ENCODE measurements around the gene CES4A.
A peak's percentile ranks its signal among the peaks of the same experiment; 100 is the strongest.
"Not testable (repeated sequence)": the region's sequence is repeated elsewhere in the genome, so short reads cannot be mapped to it uniquely, and the experiment has no call there.

CES4A gene

DNA sequence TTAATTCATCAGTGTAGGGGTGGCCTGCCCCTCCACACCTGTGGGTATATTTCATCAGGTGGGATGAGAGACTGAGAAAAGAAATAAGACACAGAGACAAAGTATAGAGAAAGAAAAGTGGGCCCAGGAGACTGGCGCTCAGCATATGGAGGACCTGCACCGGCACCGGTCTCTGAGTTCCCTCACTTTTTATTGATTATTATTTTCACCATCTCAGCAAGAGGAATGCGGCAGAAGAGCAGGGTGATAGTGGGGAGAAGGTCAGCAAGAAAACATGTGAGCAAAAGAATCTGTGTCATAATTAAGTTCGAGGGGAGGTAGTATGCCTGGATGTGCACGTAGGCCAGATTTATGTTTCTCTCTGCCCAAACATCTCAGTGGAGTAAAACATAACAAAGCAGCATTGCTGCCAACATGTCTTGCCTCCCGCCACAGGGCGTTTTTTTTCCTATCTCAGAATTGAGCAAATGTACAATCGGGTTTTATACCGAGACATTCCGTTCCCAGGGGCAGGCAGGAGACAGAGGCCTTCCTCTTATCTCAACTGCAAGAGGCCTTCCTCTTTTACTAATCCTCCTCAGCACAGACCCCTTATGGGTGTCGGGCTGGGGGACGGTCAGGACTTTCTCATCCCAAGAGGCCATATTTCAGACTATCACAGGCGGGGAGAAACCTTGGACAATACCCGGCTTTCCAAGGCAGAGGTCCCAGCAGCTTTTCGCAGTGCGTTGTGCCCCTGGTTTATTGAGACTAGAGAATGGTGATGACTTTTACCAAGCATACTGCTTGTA, 32.8 kb upstream of the CES4A start:
- FAIRE-seq; DNase-seq (ENCODE audit: low spot score): not testable (repeated sequence)

DNA sequence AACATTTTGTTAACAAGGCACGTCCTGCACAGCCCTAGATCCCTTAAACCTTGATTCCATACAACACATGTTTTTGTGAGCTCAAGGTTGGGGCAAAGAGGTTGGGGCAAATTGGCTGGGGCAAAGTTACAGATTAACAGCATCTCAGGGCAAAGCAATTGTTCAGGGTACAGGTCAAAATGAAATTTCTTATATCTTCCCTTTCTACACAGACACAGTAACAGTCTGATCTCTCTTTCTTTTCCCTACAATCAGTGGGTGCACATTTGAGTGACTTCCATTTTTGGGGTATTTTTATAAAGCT, 32.3 kb upstream of the CES4A start:
- DNase-seq (ENCODE audit: low spot score); FAIRE-seq: not testable (repeated sequence)

DNA sequence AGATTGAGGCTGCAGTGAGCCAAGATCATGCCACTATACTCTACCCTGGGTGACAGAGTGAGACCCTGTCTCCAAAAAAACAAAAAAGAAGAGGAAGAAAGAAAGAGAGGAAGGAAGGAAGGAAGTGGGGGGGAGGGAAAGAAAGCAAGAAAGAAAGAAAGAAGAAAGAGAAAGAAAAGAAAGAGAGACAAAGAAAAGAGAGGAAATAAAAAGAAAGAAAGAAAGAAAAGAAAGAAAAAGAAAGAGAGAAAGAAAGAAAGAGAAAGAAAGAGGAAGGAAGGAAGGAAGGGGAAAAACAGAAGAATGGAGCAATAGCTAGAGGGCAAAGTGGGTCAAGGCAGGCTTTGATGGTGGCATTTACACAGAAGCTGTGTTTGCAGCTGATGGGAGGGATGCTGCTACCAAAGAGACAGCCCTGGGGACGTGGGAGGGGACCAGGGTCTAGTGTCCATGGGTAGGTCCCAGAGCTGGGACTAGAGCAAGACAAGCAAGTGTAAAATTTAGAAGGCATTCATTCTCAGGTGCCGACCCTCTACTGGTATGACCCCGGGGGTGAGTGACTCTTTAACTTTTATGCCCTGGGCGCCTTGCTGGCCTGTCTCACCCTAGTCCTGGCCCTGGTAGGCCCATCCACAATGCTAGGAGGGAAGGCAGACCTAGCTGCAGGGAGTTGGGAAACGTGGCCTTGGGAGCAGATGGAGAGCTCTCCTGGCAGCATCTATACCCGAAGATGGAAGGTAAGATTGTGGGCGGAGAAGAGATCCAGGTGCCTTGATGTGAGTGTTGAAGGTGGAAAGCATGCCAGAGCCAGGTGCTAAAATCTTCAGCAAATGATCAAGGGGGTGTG, 29.3 kb upstream of the CES4A start:
- DNase-seq (ENCODE audit: low spot score) (no peak), FAIRE-seq (no peak)

DNA sequence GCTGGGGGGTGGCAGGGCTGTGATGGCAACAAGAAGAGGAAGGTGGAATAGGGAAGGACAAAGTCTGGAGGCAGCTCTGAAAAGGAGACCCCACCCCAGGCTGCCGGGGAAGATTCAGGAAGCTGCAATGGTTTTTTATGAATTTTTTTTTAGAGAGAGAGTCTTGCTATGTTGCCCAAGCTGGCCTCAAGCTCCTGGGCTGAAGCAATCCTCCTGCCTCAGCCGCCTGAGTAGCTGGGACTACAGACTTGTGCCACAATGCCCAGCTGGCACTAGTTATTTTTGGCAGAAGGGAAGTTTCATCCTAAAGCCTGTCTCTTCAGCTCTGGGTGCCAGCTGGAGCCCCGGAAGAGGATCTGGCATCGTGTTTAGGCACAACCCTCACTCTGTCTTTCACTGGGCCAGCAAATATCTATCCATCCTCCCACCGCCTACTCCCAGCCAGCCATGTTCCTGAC, 28.7 kb upstream of the CES4A start:
- DNase-seq (ENCODE audit: low spot score): no peak
- FAIRE-seq: no peak

DNA sequence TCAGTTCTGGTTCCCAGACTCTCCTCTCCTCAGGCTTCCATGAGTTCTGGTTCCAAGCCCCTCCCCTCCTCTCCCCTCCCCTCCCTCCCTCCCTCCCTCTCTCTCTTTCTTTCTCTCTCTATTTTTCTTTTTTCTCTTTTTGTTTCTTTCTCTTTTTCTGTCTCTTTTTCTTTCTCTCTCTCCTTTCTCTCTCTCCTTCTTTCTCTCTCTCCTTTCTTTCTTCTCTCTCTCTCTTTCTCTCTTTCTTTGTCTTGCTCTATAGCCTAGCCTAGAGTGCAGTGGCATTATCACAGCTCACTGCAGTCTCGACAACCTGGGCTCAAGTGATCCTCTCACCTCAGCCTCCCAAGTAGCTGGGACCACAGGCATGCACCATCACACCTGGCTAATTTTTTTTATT, 28.1 kb upstream of the CES4A start:
- no peak for DNase-seq (ENCODE audit: low spot score)
- no peak for FAIRE-seq

DNA sequence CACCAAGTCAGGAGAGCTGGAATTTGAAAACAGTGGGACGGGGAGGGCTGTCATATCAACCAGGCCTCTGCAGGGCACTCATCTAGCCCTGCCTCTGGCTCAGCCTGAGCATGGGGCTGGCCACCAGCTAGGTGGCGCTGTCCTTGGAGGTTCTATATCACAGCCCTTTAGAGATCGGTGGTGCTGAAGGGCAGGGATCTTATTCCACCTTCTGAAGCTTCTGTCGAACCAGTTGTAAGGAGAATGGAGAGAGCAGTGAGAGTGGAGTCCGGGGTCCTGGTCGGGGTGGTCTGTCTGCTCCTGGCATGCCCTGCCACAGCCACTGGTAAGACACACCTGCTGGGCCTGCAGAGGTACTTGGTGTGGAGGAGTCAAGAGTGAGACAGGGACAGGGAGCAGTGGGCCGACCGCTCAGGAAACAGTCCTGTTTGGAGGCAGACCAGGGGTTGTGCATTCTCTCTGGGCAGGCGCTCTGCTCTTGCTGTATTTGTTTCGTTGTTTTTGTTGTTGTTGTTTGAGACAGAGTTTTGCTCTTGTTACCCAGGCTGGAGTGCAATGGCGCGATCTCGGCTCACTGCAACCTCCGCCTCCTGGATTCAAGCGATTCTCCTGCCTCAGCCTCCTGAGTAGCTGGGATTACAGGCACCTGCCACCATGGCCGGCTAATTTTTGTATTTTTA, 27.2 kb upstream of the CES4A start, which contains the start of gene CES3:
CES3 (plus strand) TSS at position 202 of the 680 bp plus-strand sequence; CDS start at position 244, 42 bp downstream.
- DNase-seq (ENCODE audit: low spot score) (peak; percentile 50), FAIRE-seq (no peak)

DNA sequence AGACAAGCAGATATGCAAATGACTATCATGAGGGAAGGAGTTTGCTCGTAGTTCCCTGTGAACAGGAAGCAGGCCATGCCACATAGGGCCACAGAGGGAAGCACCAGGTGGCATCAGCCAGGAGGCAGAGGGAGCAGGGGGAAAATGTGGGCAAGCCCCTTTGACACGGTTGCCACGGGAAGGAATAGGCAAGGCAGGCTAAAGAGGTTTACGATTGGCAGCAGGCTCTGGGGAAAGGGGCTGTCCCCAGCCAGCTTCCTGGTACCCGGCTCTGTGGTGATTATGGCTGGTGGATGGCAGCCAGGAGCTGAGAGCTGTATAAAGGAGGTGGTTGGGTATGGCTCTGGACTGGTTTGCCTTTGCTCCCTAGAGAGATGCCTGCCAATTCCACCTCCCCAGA, 26.5 kb upstream of the CES4A start:
- FAIRE-seq (no peak), DNase-seq (ENCODE audit: low spot score) (no peak)

DNA sequence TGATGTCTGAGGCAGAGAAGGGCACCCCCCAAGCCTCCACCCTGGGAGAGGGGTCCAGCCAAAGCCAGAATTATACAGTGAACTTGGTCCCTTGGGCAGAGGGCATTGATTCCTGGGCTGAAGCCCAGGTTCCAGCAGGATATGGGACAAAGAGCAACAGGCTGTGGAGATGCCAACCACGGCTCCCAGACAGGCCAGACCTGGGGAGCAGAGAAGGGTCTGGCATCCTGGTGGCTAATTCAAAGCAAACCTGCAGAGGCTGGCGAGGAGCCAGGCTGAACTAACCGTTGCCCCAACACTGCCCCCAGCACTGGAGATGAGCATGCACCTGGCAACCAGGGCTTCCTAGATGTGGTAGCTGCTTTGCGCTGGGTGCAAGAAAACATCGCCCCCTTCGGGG, 24.3 kb upstream of the CES4A start:
- no peak for DNase-seq (ENCODE audit: low spot score)
- no peak for FAIRE-seq

DNA sequence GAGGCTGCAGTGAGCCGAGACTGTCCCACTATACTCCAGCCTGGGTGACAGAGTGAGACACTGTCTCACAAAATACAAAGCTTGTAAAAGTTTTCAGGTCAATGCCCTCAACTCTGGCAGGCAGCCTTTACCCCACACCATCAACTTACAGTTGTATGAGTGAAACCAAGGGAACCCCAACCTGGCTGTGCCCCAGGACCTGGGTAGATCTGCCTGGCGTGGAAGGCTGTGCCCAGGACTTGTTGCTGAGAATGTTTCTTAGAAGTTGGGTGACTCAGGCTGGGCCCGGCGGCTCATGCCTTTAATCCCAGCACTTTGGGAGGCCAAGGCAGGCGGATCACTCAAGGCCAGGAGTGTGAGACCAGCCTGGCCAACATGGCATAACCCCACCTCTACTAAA, 19.5 kb upstream of the CES4A start:
- DNase-seq (ENCODE audit: low spot score) (no peak), FAIRE-seq (no peak)

DNA sequence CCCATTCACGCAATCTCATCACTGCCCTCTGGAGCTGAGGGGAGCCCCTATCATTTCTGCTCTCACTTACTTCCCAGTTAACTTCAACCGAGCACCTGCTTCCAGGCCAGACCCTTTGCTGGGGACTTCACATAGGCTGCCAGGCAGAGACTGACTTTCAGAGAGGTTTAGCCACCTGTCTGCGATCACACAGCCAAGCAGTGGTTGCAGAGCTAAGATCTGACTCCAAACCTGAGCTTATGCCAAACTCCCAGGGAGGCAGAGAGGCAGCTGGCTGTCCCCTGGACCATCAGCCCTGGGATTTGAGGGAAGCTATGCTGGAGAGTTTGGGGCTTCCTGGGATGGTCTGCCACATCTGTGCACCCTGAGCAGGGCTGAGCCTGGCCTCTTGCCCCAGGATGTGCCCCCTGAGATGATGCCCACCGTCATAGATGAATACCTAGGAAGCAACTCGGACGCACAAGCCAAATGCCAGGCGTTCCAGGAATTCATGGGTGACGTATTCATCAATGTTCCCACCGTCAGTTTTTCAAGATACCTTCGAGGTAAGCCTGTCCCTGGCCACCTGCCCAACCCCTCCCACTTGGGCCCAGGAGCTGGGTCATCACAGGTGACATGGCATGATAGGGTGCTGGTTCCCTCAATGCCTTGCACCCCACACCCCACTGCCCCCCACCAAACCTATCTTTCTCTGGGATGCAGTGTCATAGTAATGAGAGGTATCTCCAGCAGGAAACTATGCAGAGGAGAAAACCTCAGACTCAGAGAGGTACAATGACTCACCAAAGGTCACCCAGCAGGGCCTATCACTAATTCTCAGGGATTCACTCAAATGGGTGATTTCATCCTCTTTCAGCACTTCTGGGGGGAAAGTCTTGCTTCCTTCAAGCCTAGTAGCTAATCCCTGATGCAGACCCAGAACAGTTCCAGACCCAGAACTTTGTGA, 17.3 kb upstream of the CES4A start:
- FAIRE-seq (peak; percentile 86), DNase-seq (ENCODE audit: low spot score) (peak; percentile 85)

DNA sequence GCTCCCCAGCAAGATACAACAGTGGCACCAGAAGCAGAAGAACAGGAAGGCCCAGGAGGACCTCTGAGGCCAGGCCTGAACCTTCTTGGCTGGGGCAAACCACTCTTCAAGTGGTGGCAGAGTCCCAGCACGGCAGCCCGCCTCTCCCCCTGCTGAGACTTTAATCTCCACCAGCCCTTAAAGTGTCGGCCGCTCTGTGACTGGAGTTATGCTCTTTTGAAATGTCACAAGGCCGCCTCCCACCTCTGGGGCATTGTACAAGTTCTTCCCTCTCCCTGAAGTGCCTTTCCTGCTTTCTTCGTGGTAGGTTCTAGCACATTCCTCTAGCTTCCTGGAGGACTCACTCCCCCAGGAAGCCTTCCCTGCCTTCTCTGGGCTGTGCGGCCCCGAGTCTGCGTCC, 15.4 kb upstream of the CES4A start:
- no peak for FAIRE-seq

DNA sequence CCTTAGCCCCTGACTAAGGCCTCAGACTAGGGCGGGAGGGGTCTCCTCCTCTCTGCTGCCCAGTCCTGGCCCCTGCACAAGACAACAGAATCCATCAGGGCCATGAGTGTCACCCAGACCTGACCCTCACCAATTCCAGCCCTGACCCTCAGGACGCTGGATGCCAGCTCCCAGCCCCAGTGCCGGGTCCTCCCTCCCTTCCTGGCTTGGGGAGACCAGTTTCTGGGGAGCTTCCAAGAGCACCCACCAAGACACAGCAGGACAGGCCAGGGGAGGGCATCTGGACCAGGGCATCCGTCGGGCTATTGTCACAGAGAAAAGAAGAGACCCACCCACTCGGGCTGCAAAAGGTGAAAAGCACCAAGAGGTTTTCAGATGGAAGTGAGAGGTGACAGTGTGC, 14.7 kb upstream of the CES4A start:
- no peak for FAIRE-seq
- no peak for DNase-seq (ENCODE audit: low spot score)

More for the DNA sequence above, 15.4 kb upstream of the CES4A start:
- no peak for DNase-seq (ENCODE audit: low spot score)

DNA sequence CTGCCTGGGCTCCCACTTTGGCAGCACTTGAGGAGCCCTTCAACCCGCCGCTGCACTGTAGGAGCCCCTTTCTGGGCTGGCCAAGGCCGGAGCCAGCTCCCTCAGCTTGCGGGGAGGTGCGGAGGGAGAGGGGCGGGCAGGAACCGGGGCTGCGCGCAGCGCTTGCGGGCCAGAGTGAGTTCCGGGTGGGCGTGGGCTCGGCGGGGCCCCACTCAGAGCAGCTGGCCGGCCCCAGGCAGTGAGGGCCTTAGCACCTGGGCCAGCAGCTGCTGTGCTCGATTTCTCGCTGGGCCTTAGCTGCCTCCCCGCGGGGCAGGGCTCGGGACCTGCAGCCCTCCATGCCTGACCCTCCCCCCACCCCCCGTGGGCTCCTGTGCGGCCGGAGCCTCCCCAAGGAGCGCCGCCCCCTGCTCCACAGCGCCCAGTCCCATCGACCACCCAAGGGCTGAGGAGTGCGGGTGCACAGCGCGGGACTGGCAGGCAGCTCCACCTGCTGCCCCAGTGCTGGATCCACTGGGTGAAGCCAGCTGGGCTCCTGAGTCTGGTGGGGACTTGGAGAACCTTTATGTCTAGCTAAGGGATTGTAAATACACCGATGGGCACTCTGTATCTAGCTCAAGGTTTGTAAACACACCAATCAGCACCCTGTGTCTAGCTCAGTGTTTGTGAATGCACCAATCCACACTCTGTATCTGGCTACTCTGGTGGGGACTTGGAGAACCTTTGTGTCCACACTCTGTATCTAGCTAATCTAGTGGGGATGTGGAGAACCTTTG, 14.0 kb upstream of the CES4A start:
- DNase-seq (ENCODE audit: low spot score); FAIRE-seq: not testable (repeated sequence)

DNA sequence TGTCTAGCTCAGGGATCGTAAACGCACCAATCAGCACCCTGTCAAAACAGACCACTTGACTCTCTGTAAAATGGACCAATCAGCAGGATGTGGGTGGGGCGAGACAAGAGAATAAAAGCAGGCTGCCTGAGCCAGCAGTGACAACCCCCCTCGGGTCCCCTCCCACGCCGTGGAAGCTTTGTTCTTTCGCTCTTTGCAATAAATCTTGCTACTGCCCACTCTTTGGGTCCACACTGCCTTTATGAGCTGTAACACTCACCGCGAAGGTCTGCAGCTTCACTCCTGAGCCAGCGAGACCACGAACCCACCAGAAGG, 13.5 kb upstream of the CES4A start:
- FAIRE-seq; DNase-seq (ENCODE audit: low spot score): not testable (repeated sequence)

DNA sequence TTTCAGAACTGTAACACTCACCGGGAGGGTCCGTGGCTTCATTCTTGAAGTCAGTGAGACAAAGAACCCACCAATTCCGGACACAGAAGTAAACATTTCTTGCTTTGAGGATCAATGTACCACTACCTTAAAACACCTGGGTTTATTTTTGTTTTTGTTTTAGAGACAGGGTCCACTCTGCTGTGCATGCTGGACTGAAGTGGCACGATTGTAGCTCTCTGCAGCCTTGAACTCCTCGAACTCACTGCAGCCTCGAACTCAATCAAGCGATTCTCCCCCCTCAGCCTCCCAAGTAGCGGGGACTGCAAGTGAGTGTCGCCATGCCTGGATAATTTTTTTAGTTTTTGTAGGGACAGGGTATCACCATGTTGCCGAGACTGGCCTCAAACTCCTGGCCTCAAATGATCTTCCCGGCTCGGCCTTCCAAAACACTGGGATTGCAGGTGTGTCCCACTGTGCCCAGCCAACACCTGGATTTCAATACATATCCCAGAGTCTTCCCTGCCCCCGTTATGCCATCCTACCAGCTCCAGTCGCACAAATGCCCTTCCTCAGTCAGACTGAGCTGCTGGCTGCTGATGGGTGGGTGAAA, 13.0 kb upstream of the CES4A start:
- FAIRE-seq (no peak), DNase-seq (ENCODE audit: low spot score) (no peak)

DNA sequence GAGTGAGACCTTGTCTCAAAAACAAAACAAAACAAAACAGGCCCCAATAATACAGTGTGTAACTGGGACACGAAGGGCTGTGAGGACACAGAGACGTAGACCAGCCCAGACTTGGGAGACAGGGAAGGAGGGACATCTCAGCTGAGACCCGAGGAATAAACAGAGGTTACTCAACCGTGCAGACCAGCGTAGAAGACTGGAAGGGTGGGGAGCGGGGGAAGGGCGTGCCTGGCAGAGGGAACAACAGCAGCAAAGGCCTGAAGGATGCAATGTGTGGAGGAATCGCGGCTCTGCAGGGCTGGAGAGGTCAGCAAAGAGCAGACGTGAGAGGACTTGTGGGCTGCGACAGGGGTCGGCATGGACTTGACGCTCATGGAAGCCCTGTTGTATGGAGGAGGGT, 11.6 kb upstream of the CES4A start:
- DNase-seq (ENCODE audit: low spot score) (peak; percentile 11), FAIRE-seq (no peak)

DNA sequence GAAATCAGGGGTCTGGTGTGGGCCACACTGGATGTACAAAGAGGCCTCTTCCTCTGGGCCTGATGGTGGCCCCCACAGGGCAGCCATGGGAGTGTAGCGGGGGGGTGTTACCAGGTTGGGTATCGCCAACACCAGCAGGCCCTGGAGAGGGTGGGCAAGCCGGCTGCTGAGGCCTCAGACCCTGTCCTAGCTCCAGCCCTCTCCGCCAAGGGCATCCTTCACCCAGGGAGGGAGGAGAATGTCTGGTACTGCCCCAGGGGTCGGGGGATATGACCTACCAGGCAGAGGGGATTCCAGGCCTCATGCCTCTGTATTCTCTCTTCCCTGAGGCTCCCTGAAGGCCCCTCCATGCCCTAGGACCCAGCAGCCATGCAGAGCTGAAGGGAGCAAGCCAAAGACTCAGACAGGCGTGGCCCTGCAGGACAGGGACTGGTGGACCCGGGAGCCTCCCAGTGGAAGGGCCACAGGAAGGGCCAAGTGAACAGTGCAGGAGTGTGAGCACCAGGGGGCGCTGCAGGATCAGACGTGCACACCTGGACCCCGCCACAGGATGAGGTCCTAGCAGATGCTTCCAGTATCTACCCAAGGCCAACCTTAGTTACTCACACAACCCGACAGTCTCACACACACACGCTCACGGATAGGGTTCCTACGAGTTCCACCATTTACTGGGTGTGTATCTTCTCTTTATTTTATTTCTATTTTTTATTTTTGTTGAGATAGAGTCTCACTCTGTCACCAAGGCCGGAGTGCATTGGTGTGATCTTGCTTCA, 10.9 kb upstream of the CES4A start:
- peak; percentile 74 for DNase-seq (ENCODE audit: low spot score)
- no peak for FAIRE-seq

DNA sequence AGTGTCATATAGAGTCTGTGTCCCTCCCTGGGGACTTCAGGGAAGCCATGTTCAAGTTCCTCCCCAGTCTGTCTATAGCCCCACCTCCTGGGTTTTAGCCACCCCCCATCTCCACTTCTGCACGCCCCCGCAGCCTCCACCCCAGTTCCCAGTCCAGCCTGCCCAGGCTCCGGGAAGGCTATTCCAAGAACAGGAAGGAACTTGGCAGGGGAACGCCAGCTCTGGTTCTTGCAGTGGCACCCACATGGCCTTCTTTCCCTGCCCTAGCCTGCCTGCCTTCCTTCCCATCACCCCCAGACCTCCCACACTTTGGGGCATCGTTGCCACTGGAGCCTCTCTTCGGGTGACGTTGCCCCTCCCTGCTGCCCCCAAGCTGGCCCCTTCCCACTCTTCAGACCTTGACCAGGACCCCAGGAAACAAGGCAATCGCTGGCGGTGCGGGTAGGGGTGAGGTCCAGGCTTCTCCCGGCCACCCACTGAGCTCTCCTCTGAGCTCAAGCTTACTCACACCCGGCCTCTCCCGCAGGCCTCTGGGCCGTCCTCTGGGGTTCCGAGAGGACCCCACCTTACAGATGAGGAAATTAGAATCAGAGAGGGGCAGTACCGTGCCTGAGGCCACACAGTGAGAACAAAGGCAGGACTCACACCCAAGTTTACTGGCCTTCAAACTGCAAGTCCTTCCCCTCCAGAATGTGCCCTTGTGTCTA, 9.2 kb upstream of the CES4A start:
- no peak for FAIRE-seq
- DNase-seq (ENCODE audit: low spot score): no peak
